IMR-90 (cell line): Measurements from ENCODE around the gene MAML3. TPM values are rescaled to one million over a fixed set of nuclear protein-coding genes. Genes with fewer than 3 reads are reported as not detected.

Experiments used
- ATAC-seq: fragments of 200-7000 bp; cut with Tn5 transposase; 2 replicates; pipeline ENCODE4 v1.9.1; 2020; ENCODE audit warnings: low read depth, mild to moderate bottlenecking, moderate library complexity
- BruUV-seq: library from RNA; stranded (reverse); fragments of 400-500 nt; replicated peaks from 2 replicates; lab custom pipeline; 2021; lab: Mats Ljungman, UMichigan
- CTCF ChIA-PET: fragments of 300-600 bp; formaldehyde crosslinking; extraction: SDS; loops from one replicate; lab custom pipeline; 2021; ENCODE audit warnings: antibody characterized with exemption; lab: Yijun Ruan, JAX
- POLR2A ChIA-PET: fragments of 300-600 bp; sonication (Branson Sonifier 250); formaldehyde crosslinking; loops from one replicate; lab custom pipeline; 2022; ENCODE audit warnings: antibody characterized with exemption; ENCODE audit not compliant: unreplicated experiment; lab: Charles Lee
- DNase-seq: peaks from one replicate; pipeline ENCODE4 v3.0.0; 2013
- H2AFZ ChIP-seq: replicated peaks from 2 replicates; pipeline ENCODE3; 2013; ENCODE audit warnings: low read length, mild to moderate bottlenecking; ENCODE audit not compliant: poor library complexity
- H2AK5ac ChIP-seq: 2 replicates; pipeline ENCODE4 v1.6.1; 2013; ENCODE audit warnings: low read depth, low read length, inconsistent platforms
- H2AK9ac ChIP-seq: replicated peaks from 2 replicates; pipeline ENCODE3; 2013; ENCODE audit warnings: mild to moderate bottlenecking, low read depth, low read length, moderate library complexity; ENCODE audit not compliant: poor library complexity
- H2BK120ac ChIP-seq: 2 replicates; pipeline ENCODE4 v1.6.1; 2013; ENCODE audit warnings: low read depth, low read length, inconsistent platforms
- H2BK15ac ChIP-seq: 3 replicates; pipeline ENCODE4 v1.6.1; 2013; ENCODE audit warnings: low read depth, low read length, inconsistent platforms
- H2BK20ac ChIP-seq: 2 replicates; pipeline ENCODE4 v1.6.1; 2013; ENCODE audit warnings: low read depth, mild to moderate bottlenecking, inconsistent platforms, low read length, moderate library complexity
- H2BK5ac ChIP-seq: 2 replicates; pipeline ENCODE4 v1.6.1; 2013; ENCODE audit warnings: mild to moderate bottlenecking, low read depth, low read length, inconsistent platforms; ENCODE audit not compliant: poor library complexity, severe bottlenecking
- H3K14ac ChIP-seq: replicated peaks from 2 replicates; pipeline ENCODE4 v1.6.1; 2013; ENCODE audit warnings: low read depth, low read length, inconsistent platforms
- H3K18ac ChIP-seq: 2 replicates; pipeline ENCODE4 v1.6.1; 2013; ENCODE audit warnings: low read depth, low read length, control low read depth
- H3K23ac ChIP-seq: 2 replicates; pipeline ENCODE4 v1.6.1; 2013; ENCODE audit warnings: low read depth, low read length, inconsistent platforms
- H3K27ac ChIP-seq: 2 replicates; pipeline ENCODE4 v1.5.1; 2013; ENCODE audit warnings: mild to moderate bottlenecking, control low read depth, low read length; ENCODE audit not compliant: insufficient read depth
- H3K27me3 ChIP-seq: 2 replicates; pipeline ENCODE4 v1.6.1; 2013; ENCODE audit warnings: low read length; ENCODE audit not compliant: control insufficient read depth, insufficient read depth
- H3K36me3 ChIP-seq: 2 replicates; pipeline ENCODE4 v1.6.1; 2013; ENCODE audit warnings: low read length, mixed read lengths; ENCODE audit not compliant: control insufficient read depth, insufficient read depth
- H3K4ac ChIP-seq: 2 replicates; pipeline ENCODE4 v1.6.1; 2013; ENCODE audit warnings: low read depth, low read length, inconsistent platforms
- H3K4me1 ChIP-seq: 2 replicates; pipeline ENCODE4 v1.6.1; 2013; ENCODE audit warnings: low read length, mixed read lengths; ENCODE audit not compliant: control insufficient read depth, insufficient read depth
- H3K4me2 ChIP-seq: 2 replicates; pipeline ENCODE4 v1.6.1; 2013; ENCODE audit warnings: low read depth, mild to moderate bottlenecking, control low read depth, low read length, moderate library complexity
- H3K4me3 ChIP-seq: 2 replicates; pipeline ENCODE4 v1.5.1; 2013; ENCODE audit warnings: low read depth, mild to moderate bottlenecking, control low read depth, low read length, moderate library complexity; ENCODE audit not compliant: insufficient read depth
- H3K56ac ChIP-seq: 2 replicates; pipeline ENCODE4 v1.6.1; 2013; ENCODE audit warnings: low read length, inconsistent platforms; ENCODE audit not compliant: insufficient read depth; ENCODE audit errors: extremely low read depth
- H3K79me1 ChIP-seq, 2 experiments: 2 replicates each; pipeline ENCODE4 v1.6.1; 2013; ENCODE audit warnings: low read length in 2 of 2, inconsistent platforms in 1 of 2, low read depth in 1 of 2
- H3K9ac ChIP-seq: 2 replicates; pipeline ENCODE4 v1.6.1; 2013; ENCODE audit warnings: low read depth, low read length, control low read depth
- H3K9me1 ChIP-seq: 2 replicates; pipeline ENCODE4 v1.6.1; 2013; ENCODE audit warnings: low read length, inconsistent platforms; ENCODE audit not compliant: insufficient read depth
- H3K9me3 ChIP-seq: 2 replicates; pipeline ENCODE4 v1.6.1; 2013; ENCODE audit warnings: low read length; ENCODE audit not compliant: control insufficient read depth, insufficient read depth
- H4K20me1 ChIP-seq: 2 replicates; pipeline ENCODE4 v1.6.1; 2013; ENCODE audit warnings: low read length, inconsistent platforms; ENCODE audit not compliant: insufficient read depth
- H4K5ac ChIP-seq: 2 replicates; pipeline ENCODE4 v1.6.1; 2013; ENCODE audit warnings: mild to moderate bottlenecking, low read depth, low read length, control low read depth
- H4K8ac ChIP-seq, 2 experiments: 2 replicates each; pipeline ENCODE4 v1.6.1; 2013; ENCODE audit warnings: low read depth in 2 of 2, low read length in 2 of 2, control low read depth in 1 of 2, inconsistent platforms in 1 of 2
- H4K91ac ChIP-seq: 2 replicates; pipeline ENCODE4 v1.6.1; 2013; ENCODE audit warnings: low read depth, low read length, inconsistent platforms; ENCODE audit not compliant: insufficient read depth
- CEBPB ChIP-seq: IDR thresholded peaks from 2 replicates; pipeline ENCODE4 v1.6.1; 2012; ENCODE audit warnings: low read depth, low read length, improper control_type of control experiment
- SMC3 ChIP-seq: fragments of 150-350 bp; IDR thresholded peaks from 2 replicates; pipeline ENCODE4 v1.6.1; 2016; ENCODE audit warnings: low read depth, mild to moderate bottlenecking, antibody characterized with exemption, low read length, moderate library complexity
- WGBS, 2 experiments: methylation state at CpG; one replicate each; pipeline versions ENCODE4 v1.1.5 to v1.1.7; 2013; ENCODE audit warnings: missing lambda C conversion rate in 2 of 2; ENCODE audit not compliant: insufficient read length in 1 of 2; ENCODE audit errors: extremely low coverage in 2 of 2; 5-methylcytosine and 5-hydroxymethylcytosine counted together
- dilution Hi-C: fragments of 300-500 bp; cut with HindIII; formaldehyde crosslinking; loops from one replicate; pipeline ENCODE4 v1.14.3; 2018; ENCODE audit warnings: low sequenced_read_pairs; ENCODE audit not compliant: unreplicated experiment
- in situ Hi-C: fragments of 300-500 bp; cut with MboI; formaldehyde crosslinking; loops from 3 replicates; pipeline ENCODE4 v1.14.3; 2019; ENCODE audit warnings: low sequenced_read_pairs, inconsistent platforms, mixed read lengths
- intact Hi-C: fragments of 100-400 bp; cut with micrococcal nuclease; formaldehyde crosslinking; loops from 2 replicates; pipeline ENCODE4 v1.10.0; 2022
- polyA plus RNA-seq, 3 experiments: library from polyadenylated mRNA; depleted of rRNA; stranded (reverse); fragments of >200 nt; gene quantifications; 2 replicates each; pipeline ENCODE4 v1.2.3, GENCODE V29; 2012; ENCODE audit warnings: low replicate concordance in 1 of 3
- total RNA-seq: library from RNA; depleted of rRNA; stranded (reverse); fragments of >200 nt; gene quantifications from 2 replicates; pipeline ENCODE4 v1.2.3, GENCODE V29; 2012

MAML3 gene
- total and polyA plus RNA-seq, 2 of the 4 experiments (the other 2 are of a cell fraction), result 0.90 to 1.7 TPM

GRCh38 chr4:139978692-139979091 lies 175.3 kb downstream of the MAML3 start:
- Histone ChIP-seq H3K9ac (no peak overlapping the region), H2AK5ac (no peak overlapping the region), H3K27me3 (no peaks in the 10 kb centered on the region), H2BK120ac (no peak overlapping the region), H3K14ac (no peak overlapping the region), H2BK20ac (no peak overlapping the region), H3K56ac (no peak overlapping the region), H4K8ac (no peak overlapping the region), H3K4me1 (no peaks in the 10 kb centered on the region), H3K4me2 (no peak overlapping the region), H3K23ac (no peak overlapping the region), H2AFZ (no peak overlapping the region), H3K4me3 (no peak overlapping the region), H3K4ac (no peak overlapping the region), H2BK5ac (no peak overlapping the region), H3K18ac (no peak overlapping the region), H4K5ac (no peak overlapping the region), H2BK15ac (no peak overlapping the region), H4K20me1 (no peaks in the 10 kb centered on the region), H2AK9ac (no peak overlapping the region), H4K91ac (no peak overlapping the region), H3K9me3 (no peaks in the 10 kb centered on the region), H3K36me3 (no peaks in the 10 kb centered on the region), H3K79me1 (no peaks in the 10 kb centered on the region), H3K9me1 (peaks cover 5% of the 10 kb centered on the region; the same call in 1 of the 2 replicates), H3K27ac (no peak overlapping the region)
- POLR2A ChIA-PET, result no interaction called here
- in situ Hi-C loops (no loop called here), intact Hi-C loops (no loop called here), dilution Hi-C loops (no loop called here)
- no TSS peak for BruUV-seq
- no CpG with 5 or more reads among the region's 2 CpGs for WGBS, 2 experiments
- ATAC-seq (no peak), DNase-seq (no peak)
- CTCF ChIA-PET, result no interaction called here
- TF ChIP-seq SMC3 (no peak), CEBPB (no peak)
